Right lobe of liver (tissue), 6 donors: ENCODE data around the gene CST11. TPM values are rescaled to one million over a fixed set of nuclear protein-coding genes. Genes with fewer than 3 reads are reported as not detected.

ENCODE experiments used
- ATAC-seq, 4 donors: fragments of 200-7000 bp; cut with Tn5 transposase; one replicate each; pipeline ENCODE4 v1.9.1; 2020; ENCODE audit warnings: mild to moderate bottlenecking in 4 of 4, moderate library complexity in 4 of 4
- DNase-seq, 3 donors: peaks; one replicate each; pipeline ENCODE4 v3.0.0-alpha.2; 2020
- H3K27ac ChIP-seq, 3 donors: fragments of 200-600 bp; one replicate each; pipeline ENCODE4 v1.8.0; 2022
- H3K27me3 ChIP-seq, 2 donors: fragments of 200-600 bp; one replicate each; pipeline ENCODE4 v1.8.0; 2022
- H3K36me3 ChIP-seq, 4 donors: fragments of 200-600 bp; sonication (generic) in 1 of 4; one replicate each; pipeline versions ENCODE4 v1.5.1 to v1.8.0; 2017 to 2022; ENCODE audit warnings: control low read depth in 1 of 4
- H3K4me1 ChIP-seq, 4 donors: fragments of 200-600 bp; sonication (generic) in 1 of 4; one replicate each; pipeline versions ENCODE4 v1.5.1 to v1.8.0; 2017 to 2022; ENCODE audit warnings: control low read depth in 1 of 4
- H3K4me3 ChIP-seq, 3 donors: fragments of 200-600 bp; one replicate each; pipeline ENCODE4 v1.8.0; 2022
- H3K9me3 ChIP-seq, 4 donors: fragments of 200-600 bp; sonication (generic) in 1 of 4; one replicate each; pipeline versions ENCODE4 v1.5.1 to v1.8.0; 2017 to 2022; ENCODE audit warnings: control low read depth in 1 of 4
- POLR2A ChIP-seq: fragments of 450-650 bp; IDR thresholded peaks from one replicate; pipeline ENCODE4 v1.6.1; 2017; ENCODE audit warnings: antibody characterized with exemption, mild to moderate bottlenecking
- WGBS: methylation state at CpG from one replicate; pipeline ENCODE4 v1.1.6; 2018; ENCODE audit warnings: low coverage, low lambda C conversion rate; ENCODE audit not compliant: insufficient coverage; ENCODE audit errors: missing lambda C conversion rate; 5-methylcytosine and 5-hydroxymethylcytosine counted together
- intact Hi-C, 2 donors: fragments of 100-400 bp; cut with DNase I; formaldehyde crosslinking; loops; one replicate each; pipeline versions ENCODE4 v1.11.2 to v1.14.1; 2022
- long read RNA-seq: library from polyadenylated mRNA; unstranded; transcript quantifications from one replicate; pipeline ENCODE4 v2.0.0, GENCODE V29; 2019
- total RNA-seq, 6 experiments: library from RNA; depleted of rRNA in 2 of 6; stranded (reverse); fragments of >200 nt in 2 of 6; fragmentation: NEBNext Ultra II Directional in 3 of 6; extraction: Animal tissue kit (Norgen Biotek cat#: 25700) in 3 of 6; gene quantifications; one replicate each; pipeline versions ENCODE4 v1.1.0 to v1.2.4, GENCODE V29; 2016 to 2023
- TF ChIP-seq, protein P1 (sequence below), 4 donors: fragments of 200-600 bp in 3 of 4; fragments of 450-650 bp in 1 of 4; IDR thresholded peaks; one replicate each; pipeline versions ENCODE4 v1.5.1 to v1.8.0; 2016 to 2022; ENCODE audit warnings: antibody characterized with exemption in 4 of 4, mild to moderate bottlenecking in 2 of 4
- donor health status: DM: no; HTN: yes; CAD: no.
- donor health status: DM: no; HTN: no; CAD: no.
- donor health status: DM: no; HTN: no; CAD: no.
- donor health status: DM: no; HTN: yes; CAD: no.
- donor health status: DM: no; HTN: yes; CAD: no.

The CST11 gene, protein sequence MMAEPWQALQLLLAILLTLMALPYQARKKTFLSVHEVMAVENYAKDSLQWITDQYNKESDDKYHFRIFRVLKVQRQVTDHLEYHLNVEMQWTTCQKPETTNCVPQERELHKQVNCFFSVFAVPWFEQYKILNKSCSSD
- total RNA-seq = not detected
- long read RNA-seq = 0 reads

DNA sequence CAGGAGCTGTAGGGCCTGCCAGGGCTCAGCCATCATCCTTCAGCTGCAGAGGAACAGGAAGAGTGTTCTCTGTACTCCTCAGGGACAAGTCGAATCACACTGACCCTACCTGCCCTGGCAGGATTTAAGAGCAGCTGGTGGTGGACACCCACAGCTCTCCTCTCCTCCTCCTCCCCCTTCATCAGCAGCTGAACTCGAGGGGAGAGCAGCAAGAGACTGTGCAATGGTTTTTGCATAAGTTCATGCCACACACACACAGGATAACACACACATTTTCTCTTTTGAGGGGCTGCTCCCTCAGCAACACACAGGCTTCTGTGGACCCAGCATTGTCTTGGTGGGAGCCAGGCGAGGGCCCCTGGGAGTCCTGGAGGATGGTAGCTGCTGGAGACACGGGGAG, at the start of gene CST11:
Gene CST11, minus strand, starts transcription at position 101 of the 400 bp plus-strand sequence. Its CDS starts 65 bp downstream, at position 36.
- 17% methylated on average over 1 of the region's 4 CpGs for WGBS
- no peak within 1 kb of the TSS for H3K4me3 ChIP-seq
- H3K9me3 ChIP-seq = no peaks in the 10 kb centered on the region
- no peaks in the 10 kb centered on the region for H3K4me1 ChIP-seq
- intact Hi-C loops = no loop called here
- no peaks in the 10 kb centered on the region for H3K27me3 ChIP-seq
- no peaks in the 10 kb centered on the region for H3K36me3 ChIP-seq
- no peak for DNase-seq
- TF ChIP-seq, protein P1, sequence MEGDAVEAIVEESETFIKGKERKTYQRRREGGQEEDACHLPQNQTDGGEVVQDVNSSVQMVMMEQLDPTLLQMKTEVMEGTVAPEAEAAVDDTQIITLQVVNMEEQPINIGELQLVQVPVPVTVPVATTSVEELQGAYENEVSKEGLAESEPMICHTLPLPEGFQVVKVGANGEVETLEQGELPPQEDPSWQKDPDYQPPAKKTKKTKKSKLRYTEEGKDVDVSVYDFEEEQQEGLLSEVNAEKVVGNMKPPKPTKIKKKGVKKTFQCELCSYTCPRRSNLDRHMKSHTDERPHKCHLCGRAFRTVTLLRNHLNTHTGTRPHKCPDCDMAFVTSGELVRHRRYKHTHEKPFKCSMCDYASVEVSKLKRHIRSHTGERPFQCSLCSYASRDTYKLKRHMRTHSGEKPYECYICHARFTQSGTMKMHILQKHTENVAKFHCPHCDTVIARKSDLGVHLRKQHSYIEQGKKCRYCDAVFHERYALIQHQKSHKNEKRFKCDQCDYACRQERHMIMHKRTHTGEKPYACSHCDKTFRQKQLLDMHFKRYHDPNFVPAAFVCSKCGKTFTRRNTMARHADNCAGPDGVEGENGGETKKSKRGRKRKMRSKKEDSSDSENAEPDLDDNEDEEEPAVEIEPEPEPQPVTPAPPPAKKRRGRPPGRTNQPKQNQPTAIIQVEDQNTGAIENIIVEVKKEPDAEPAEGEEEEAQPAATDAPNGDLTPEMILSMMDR (IDR thresholded peaks at IDR 0.05) = no peak
- TF ChIP-seq POLR2A = no peak
- H3K27ac ChIP-seq = no peak within 1 kb of the TSS
- no peak for ATAC-seq

DNA sequence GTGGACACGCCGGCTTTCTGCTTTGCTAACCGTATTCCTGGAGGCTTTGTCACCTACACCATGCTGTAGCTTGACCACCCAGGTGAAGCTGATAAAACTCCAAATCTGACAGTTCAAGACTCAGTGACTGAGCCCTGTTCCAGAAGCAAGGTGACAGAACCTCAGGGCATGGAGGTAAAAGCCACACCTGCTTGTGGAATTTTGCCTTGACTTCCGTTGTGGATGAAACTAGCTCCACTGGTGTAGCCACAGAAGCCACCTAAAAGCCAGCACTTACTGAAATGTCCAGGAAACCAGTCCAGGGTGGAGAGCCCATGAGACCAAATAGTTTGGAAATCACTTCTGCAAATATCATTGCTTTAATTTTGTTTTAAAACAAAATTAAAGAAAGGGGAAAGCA, 49.2 kb upstream of the CST11 start:
- Histone ChIP-seq H3K27me3 (no peaks in the 10 kb centered on the region), H3K36me3 (no peaks in the 10 kb centered on the region), H3K9me3 (no peaks in the 10 kb centered on the region), H3K4me1 (no peaks in the 10 kb centered on the region), H3K4me3 (no peak overlapping the region), H3K27ac (no peak overlapping the region)
- DNase-seq (no peak), ATAC-seq (no peak)
- 37% methylated on average over 3 of the region's 4 CpGs for WGBS
- intact Hi-C loops = no loop called here
- TF ChIP-seq, protein P1 (IDR thresholded peaks at IDR 0.05) = no peak
- no peak for TF ChIP-seq POLR2A

DNA sequence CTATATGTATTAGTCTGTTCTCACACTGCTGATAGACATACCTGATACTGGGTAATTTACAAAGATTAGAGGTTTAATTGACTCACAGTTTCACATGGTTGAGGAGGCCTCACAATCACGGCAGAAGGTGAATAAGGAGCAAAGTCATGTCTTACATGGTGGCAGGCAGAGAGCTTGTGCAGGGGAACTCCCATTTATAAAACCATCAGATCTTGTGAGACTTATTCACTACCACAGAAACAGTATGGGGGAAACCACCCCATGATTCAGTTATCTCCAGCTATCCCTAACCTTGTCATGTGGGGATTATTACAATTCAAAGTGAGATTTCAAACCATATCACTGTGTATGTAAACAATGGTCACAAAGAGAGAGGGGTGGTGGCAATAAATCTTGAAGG, 44.9 kb upstream of the CST11 start:
- TF ChIP-seq, protein P1 (IDR thresholded peaks at IDR 0.05) = no peak
- TF ChIP-seq POLR2A = no peak
- DNase-seq (no peak), ATAC-seq (no peak)
- no peaks in the 10 kb centered on the region for H3K9me3 ChIP-seq
- 75% methylated on average over 1 of the region's 1 CpG for WGBS
- no peaks in the 10 kb centered on the region for H3K4me1 ChIP-seq
- no peaks in the 10 kb centered on the region for H3K27me3 ChIP-seq
- H3K36me3 ChIP-seq = no peaks in the 10 kb centered on the region
- H3K27ac ChIP-seq = no peak overlapping the region
- H3K4me3 ChIP-seq = no peak overlapping the region
- intact Hi-C loops = no loop called here

DNA sequence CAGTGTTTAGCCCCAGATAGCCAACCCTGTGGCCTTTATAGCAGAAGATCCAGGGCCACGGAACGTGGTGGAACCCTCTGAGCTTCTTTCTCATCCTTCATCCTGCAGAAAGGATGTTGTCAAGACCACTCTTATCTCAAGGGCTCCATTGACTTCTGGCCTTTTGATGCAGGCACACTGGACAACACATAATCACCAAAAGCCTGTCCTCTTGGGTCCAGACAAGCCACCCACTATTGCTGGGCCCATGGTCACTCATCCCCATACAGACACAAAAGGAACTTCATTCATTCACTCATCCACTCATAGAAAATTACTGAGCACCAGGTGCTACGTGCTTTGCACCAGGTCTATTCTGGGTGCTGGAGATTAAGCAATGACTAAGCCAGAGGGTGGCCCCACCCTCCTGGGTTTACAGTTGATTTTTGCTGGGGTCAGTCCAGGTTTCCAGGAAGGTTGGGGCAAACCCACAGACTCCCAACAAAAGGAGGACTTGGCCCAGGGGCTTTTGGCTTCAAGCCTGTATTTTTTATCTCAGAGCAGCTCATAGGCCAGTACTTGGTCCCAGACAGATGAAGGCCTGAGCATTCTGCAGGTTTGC, 40.6 kb upstream of the CST11 start:
- no peak overlapping the region for H3K27ac ChIP-seq
- H3K36me3 ChIP-seq = no peaks in the 10 kb centered on the region
- intact Hi-C loops = no loop called here
- H3K4me3 ChIP-seq = no peak overlapping the region
- TF ChIP-seq, protein P1 (IDR thresholded peaks at IDR 0.05) = no peak
- TF ChIP-seq POLR2A = no peak
- no peaks in the 10 kb centered on the region for H3K9me3 ChIP-seq
- WGBS = 20% methylated on average over 1 of the region's 3 CpGs
- H3K27me3 ChIP-seq = no peaks in the 10 kb centered on the region
- DNase-seq (no peak), ATAC-seq (no peak)
- no peaks in the 10 kb centered on the region for H3K4me1 ChIP-seq
